ENCODE data around the gene AMBRA1.

DNA sequence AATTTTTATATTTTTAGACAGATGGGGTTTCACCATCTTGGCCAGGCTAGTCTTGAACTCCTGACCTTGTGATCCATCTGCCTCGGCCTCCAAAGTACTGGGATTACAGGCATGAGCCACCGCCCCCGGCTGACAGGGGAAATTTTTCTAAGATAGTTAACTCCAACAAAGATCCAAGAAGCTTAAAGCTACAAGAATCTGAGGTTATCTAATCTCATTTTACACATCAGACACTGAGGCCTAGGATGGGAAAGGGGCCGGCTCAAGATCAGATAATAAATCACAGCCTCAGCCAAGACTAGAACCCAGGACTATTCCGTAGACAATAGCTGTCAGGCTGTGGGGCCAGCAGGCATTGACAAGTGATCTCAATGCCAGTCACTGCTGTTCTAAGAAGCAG is 94.0 kb downstream of the AMBRA1 start:
- TF ChIP-seq, protein P1, sequence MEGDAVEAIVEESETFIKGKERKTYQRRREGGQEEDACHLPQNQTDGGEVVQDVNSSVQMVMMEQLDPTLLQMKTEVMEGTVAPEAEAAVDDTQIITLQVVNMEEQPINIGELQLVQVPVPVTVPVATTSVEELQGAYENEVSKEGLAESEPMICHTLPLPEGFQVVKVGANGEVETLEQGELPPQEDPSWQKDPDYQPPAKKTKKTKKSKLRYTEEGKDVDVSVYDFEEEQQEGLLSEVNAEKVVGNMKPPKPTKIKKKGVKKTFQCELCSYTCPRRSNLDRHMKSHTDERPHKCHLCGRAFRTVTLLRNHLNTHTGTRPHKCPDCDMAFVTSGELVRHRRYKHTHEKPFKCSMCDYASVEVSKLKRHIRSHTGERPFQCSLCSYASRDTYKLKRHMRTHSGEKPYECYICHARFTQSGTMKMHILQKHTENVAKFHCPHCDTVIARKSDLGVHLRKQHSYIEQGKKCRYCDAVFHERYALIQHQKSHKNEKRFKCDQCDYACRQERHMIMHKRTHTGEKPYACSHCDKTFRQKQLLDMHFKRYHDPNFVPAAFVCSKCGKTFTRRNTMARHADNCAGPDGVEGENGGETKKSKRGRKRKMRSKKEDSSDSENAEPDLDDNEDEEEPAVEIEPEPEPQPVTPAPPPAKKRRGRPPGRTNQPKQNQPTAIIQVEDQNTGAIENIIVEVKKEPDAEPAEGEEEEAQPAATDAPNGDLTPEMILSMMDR (conservative IDR thresholded peaks at IDR 0.05; ENCODE audit: low read length), result no peak
- TF ChIP-seq EZH2phosphoT487 (IDR thresholded peaks at IDR 0.05; ENCODE audit: borderline replicate concordance, low read depth, low read length), result no peak
